Psoas muscle (tissue), 8 donors: ENCODE data around the gene POC1B. TPM values are rescaled to one million over a fixed set of nuclear protein-coding genes. Genes with fewer than 3 reads are reported as not detected.

ENCODE experiments used
- ATAC-seq, 4 donors: fragments of 200-7000 bp; cut with Tn5 transposase; one replicate each; pipeline ENCODE4 v1.9.1; 2020; ENCODE audit warnings: moderate library complexity in 3 of 4, mild to moderate bottlenecking in 2 of 4
- DNase-seq, 2 donors: peaks; one replicate each; pipeline ENCODE4 v3.0.0-alpha.2; 2020
- H3K27ac ChIP-seq: fragments of 200-600 bp; one replicate; pipeline ENCODE4 v1.8.0; 2022
- H3K27me3 ChIP-seq, 3 donors: fragments of 200-600 bp in 1 of 3; one replicate each; pipeline versions ENCODE4 v1.6.1 to v1.8.0; 2013 to 2022; ENCODE audit warnings: low read length in 2 of 3, mild to moderate bottlenecking in 2 of 3, moderate library complexity in 1 of 3; ENCODE audit not compliant: insufficient read depth in 3 of 3
- H3K36me3 ChIP-seq, 2 donors: fragments of 200-600 bp in 1 of 2; one replicate each; pipeline versions ENCODE4 v1.6.1 to v1.8.0; 2013 to 2022; ENCODE audit warnings: low read depth in 1 of 2, mild to moderate bottlenecking in 1 of 2, moderate library complexity in 1 of 2; ENCODE audit not compliant: insufficient read depth in 1 of 2
- H3K4me1 ChIP-seq: fragments of 200-600 bp; one replicate; pipeline ENCODE4 v1.8.0; 2022
- H3K4me3 ChIP-seq: fragments of 200-600 bp; one replicate; pipeline ENCODE4 v1.8.0; 2022; ENCODE audit warnings: mild to moderate bottlenecking
- H3K9me3 ChIP-seq: fragments of 200-600 bp; one replicate; pipeline ENCODE4 v1.8.0; 2022
- CTCF ChIP-seq: fragments of 200-600 bp; IDR thresholded peaks from one replicate; pipeline ENCODE4 v1.8.0; 2022; ENCODE audit warnings: antibody characterized with exemption
- WGBS, 3 donors: extraction: QIAGEN DNeasy Blood & Tissue Kit; methylation state at CpG; one replicate each; pipeline versions ENCODE4 v1.1.6 to v1.1.7; 2013; 5-methylcytosine and 5-hydroxymethylcytosine counted together
- intact Hi-C, 2 donors: fragments of 100-400 bp; cut with DNase I; formaldehyde crosslinking; loops; one replicate each; pipeline versions ENCODE4 v1.11.0 to v1.14.2; 2022
- polyA plus RNA-seq, 3 donors: library from polyadenylated mRNA; stranded (reverse); fragments of 200-250 nt; gene quantifications; one replicate each; pipeline ENCODE4 v1.2.3, GENCODE V29; 2013
- total RNA-seq, 4 donors: library from RNA; stranded (reverse); fragmentation: NEBNext Ultra II Directional in 2 of 4; extraction: Animal tissue kit (Norgen Biotek cat#: 25700) in 2 of 4; gene quantifications; one replicate each; pipeline versions ENCODE4 v1.2.1 to v1.2.4, GENCODE V29; 2021 to 2023
- donor health status: healthy with polysubstance abuse.
- donor health status: DM: no; HTN: no; CAD: no; lungs with moderate emphysema.
- donor health status: Bipolar disorder and iron deficiency.
- donor health status: healthy.
- donor health status: DM: yes; HTN: yes; CAD: no.
- donor health status: DM: no; HTN: no; CAD: no.
- donor health status: DM: no; HTN: no; CAD: no.
- donor health status: DM: yes; HTN: yes; CAD: no.

POC1B gene
- total and polyA plus RNA-seq, 7 donors = 2.9 to 8.1 (median 5.3) TPM

- no peak for TF ChIP-seq CTCF
- Histone ChIP-seq H3K4me1 (no peaks in the 10 kb centered on the region), H3K4me3 (no peak overlapping the region), H3K9me3 (no peaks in the 10 kb centered on the region), H3K27me3 (no peaks in the 10 kb centered on the region), H3K27ac (no peak overlapping the region), H3K36me3 (peaks cover 0 to 2% of the 10 kb centered on the region in 2 donors)
- ATAC-seq = no peak
- 93 to 95% (median 93%) methylated on average over 3 of the region's 3 CpGs for WGBS, 3 donors
- no peak for DNase-seq
- intact Hi-C loops = no loop called here
Observed at GRCh38 chr12:89537389-89537788, 11.5 kb upstream of the POC1B start.

- intact Hi-C loops = loop anchor here (5.0 to 10.0 kb wide), 5 partner anchors 57 to 1385 kb away; partner anchors contain the start of genes CEP290 (in 1 of the 2), DUSP6 (in 1 of the 2) and TMTC3 (in 1 of the 2)
- no peak for ATAC-seq
- Histone ChIP-seq H3K36me3 (no peaks in the 10 kb centered on the region), H3K27ac (no peak overlapping the region), H3K9me3 (no peaks in the 10 kb centered on the region), H3K4me1 (peaks cover 7% of the 10 kb centered on the region), H3K27me3 (no peaks in the 10 kb centered on the region), H3K4me3 (no peak overlapping the region)
- WGBS, 3 donors = 40 to 58% (median 53%) methylated on average over 1 of the region's 1 CpG
- no peak for DNase-seq
- peak; percentile 69 for TF ChIP-seq CTCF
Observed at GRCh38 chr12:89529738-89530137, 3.9 kb upstream of the POC1B start.

GRCh38 chr12:89528434-89528833 is 2.6 kb upstream of the POC1B start:
- ATAC-seq (no peak), DNase-seq (no peak)
- intact Hi-C loops = loop anchor here (5.0 to 10.0 kb wide), 4 partner anchors 176 to 1384 kb away; partner anchors contain the start of genes CEP290 (in 1 of the 2), DUSP6 (in 1 of the 2) and TMTC3 (in 1 of the 2)
- Histone ChIP-seq H3K9me3 (no peaks in the 10 kb centered on the region), H3K27ac (no peak overlapping the region), H3K36me3 (no peaks in the 10 kb centered on the region), H3K4me1 (peaks cover 12% of the 10 kb centered on the region), H3K27me3 (no peaks in the 10 kb centered on the region), H3K4me3 (no peak overlapping the region)
- no peak for TF ChIP-seq CTCF
- WGBS, 3 donors = 76 to 81% (median 78%) methylated on average over 4 of the region's 4 CpGs

- ATAC-seq (peak; percentile 24 to 58 (median 48)), DNase-seq (peak; percentile 48 to 65)
- no peaks in the 10 kb centered on the region for H3K9me3 ChIP-seq
- no peak for TF ChIP-seq CTCF
- peak overlapping the region; percentile 88 for H3K4me3 ChIP-seq
- 0 to 1% (median 0%) methylated on average over 41 to 53 of the region's 53 CpGs for whole genome bisulfite sequencing, 3 donors
- H3K27me3 ChIP-seq = no peaks in the 10 kb centered on the region
- peaks cover 20% of the 10 kb centered on the region for H3K4me1 ChIP-seq
- intact Hi-C loops = loop anchor here (2.0 to 10.0 kb wide), 5 partner anchors 55 to 1381 kb away; partner anchors contain the start of genes CEP290 (in 1 of the 2), DUSP6 (in 1 of the 2) and TMTC3 (in 1 of the 2)
- H3K27ac ChIP-seq = peak overlapping the region; percentile 89
- H3K36me3 ChIP-seq = no peaks in the 10 kb centered on the region
Observed at GRCh38 chr12:89525305-89525823, 483 bp downstream of the POC1B start.
